ENCODE results near the gene EHBP1L1. TPM values are rescaled to one million over a fixed set of nuclear protein-coding genes. Genes with fewer than 3 reads are reported as not detected.
"Not testable (repeated sequence)": the region's sequence is repeated elsewhere in the genome, so short reads cannot be mapped to it uniquely, and the experiment has no call there.

Gene EHBP1L1
- total and polyA plus RNA-seq, 9 donors, result 176 to 388 (median 293) TPM

GRCh38 chr11:65559951-65560537 is 15.8 kb upstream of the EHBP1L1 start:
- H3K4me3 ChIP-seq (ENCODE audit: low read length), result no peak overlapping the region
- no peaks in the 10 kb centered on the region for H3K27me3 ChIP-seq (ENCODE audit: control insufficient read depth, insufficient read depth, low read length)
- peak; percentile 70 for DNase-seq
- WGBS (ENCODE audit: insufficient coverage), result 30% methylated on average over 5 of the region's 5 CpGs
- H3K9me3 ChIP-seq (replicated peaks; ENCODE audit: control insufficient read depth, low read depth, low read length), result no peaks in the 10 kb centered on the region
- peaks cover 2% of the 10 kb centered on the region for H3K36me3 ChIP-seq (ENCODE audit: control insufficient read depth, insufficient read depth, low read length)
- peak overlapping the region; percentile 99 for H3K27ac ChIP-seq (ENCODE audit: low read length)
- H3K4me1 ChIP-seq (ENCODE audit: control insufficient read depth, insufficient read depth, low read length), result peaks cover 62% of the 10 kb centered on the region

DNA sequence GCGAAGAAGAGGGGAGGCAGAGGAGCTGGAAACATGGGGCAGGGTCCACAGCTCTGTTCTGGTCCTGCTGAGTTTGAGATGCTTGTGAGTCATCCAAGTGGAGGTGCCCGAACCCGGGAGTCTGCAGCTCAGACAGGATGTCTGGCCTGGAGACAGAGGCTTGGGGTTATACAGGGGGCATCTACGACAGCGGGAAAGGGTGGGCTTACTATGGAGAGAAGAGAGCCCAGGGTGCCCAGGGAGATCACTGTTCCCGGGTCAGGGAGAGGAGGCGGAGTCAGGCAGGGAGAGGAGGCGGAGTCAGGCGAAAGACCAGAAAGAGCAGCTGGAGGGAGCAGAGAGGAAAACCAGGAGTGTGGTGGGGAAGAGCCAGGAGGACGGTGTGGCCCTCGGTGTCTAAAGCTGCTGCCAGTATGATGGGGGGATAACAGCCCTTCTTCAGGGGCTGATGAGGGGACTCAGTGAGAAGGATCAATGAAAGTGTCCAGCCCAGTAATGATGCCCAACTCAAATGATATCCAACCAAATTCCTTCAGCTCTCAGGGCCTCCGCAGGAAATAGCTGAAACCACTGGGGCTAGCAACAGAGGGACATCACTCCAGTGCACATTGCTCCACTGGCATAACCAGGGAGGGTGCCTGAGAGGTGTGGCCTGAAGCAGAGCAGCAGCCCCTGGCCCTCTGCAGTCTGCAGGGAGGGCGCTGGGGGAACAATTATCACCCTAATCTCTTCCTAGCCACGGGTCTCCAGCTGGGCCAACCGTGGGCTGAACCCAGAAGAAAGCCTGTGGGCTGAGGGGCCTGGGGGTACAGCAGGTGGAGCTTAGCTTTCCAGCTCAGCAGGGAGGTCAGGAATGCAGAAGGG is 15.1 kb upstream of the EHBP1L1 start:
- no peaks in the 10 kb centered on the region for H3K27me3 ChIP-seq (ENCODE audit: control insufficient read depth, insufficient read depth, low read length)

GRCh38 chr11:65562020-65562419 is 13.8 kb upstream of the EHBP1L1 start:
- Histone ChIP-seq H3K4me3 (ENCODE audit: low read length) (no peak overlapping the region), H3K27me3 (ENCODE audit: control insufficient read depth, insufficient read depth, low read length) (no peaks in the 10 kb centered on the region), H3K27ac (ENCODE audit: low read length) (no peak overlapping the region), H3K4me1 (ENCODE audit: control insufficient read depth, insufficient read depth, low read length) (peaks cover 43% of the 10 kb centered on the region), H3K9me3 (replicated peaks; ENCODE audit: control insufficient read depth, low read depth, low read length) (no peaks in the 10 kb centered on the region), H3K36me3 (ENCODE audit: control insufficient read depth, insufficient read depth, low read length) (peaks cover 3% of the 10 kb centered on the region)
- DNase-seq, result no peak
- 77% methylated on average over 7 of the region's 7 CpGs for WGBS (ENCODE audit: insufficient coverage)

More for the DNA sequence above, 15.1 kb upstream of the EHBP1L1 start:
- H3K9me3 ChIP-seq (replicated peaks; ENCODE audit: control insufficient read depth, low read depth, low read length), result no peaks in the 10 kb centered on the region
- peak overlapping the region; percentile 99 for H3K27ac ChIP-seq (ENCODE audit: low read length)
- peaks cover 54% of the 10 kb centered on the region for H3K4me1 ChIP-seq (ENCODE audit: control insufficient read depth, insufficient read depth, low read length)
- DNase-seq, result peak; percentile 79
- H3K4me3 ChIP-seq (ENCODE audit: low read length), result no peak overlapping the region
- 9% methylated on average over 11 of the region's 15 CpGs for WGBS (ENCODE audit: insufficient coverage)
- H3K36me3 ChIP-seq (ENCODE audit: control insufficient read depth, insufficient read depth, low read length), result no peaks in the 10 kb centered on the region

GRCh38 chr11:65562788-65563187 is 13.1 kb upstream of the EHBP1L1 start:
- 83% methylated on average over 2 of the region's 9 CpGs for WGBS (ENCODE audit: insufficient coverage)
- peaks cover 5% of the 10 kb centered on the region for H3K36me3 ChIP-seq (ENCODE audit: control insufficient read depth, insufficient read depth, low read length)
- peaks cover 38% of the 10 kb centered on the region for H3K4me1 ChIP-seq (ENCODE audit: control insufficient read depth, insufficient read depth, low read length)
- no peak overlapping the region for H3K4me3 ChIP-seq (ENCODE audit: low read length)
- H3K9me3 ChIP-seq (replicated peaks; ENCODE audit: control insufficient read depth, low read depth, low read length), result no peaks in the 10 kb centered on the region
- no peak overlapping the region for H3K27ac ChIP-seq (ENCODE audit: low read length)
- H3K27me3 ChIP-seq (ENCODE audit: control insufficient read depth, insufficient read depth, low read length), result no peaks in the 10 kb centered on the region
- no peak for DNase-seq

- H3K27me3 ChIP-seq (ENCODE audit: control insufficient read depth, insufficient read depth, low read length), result no peaks in the 10 kb centered on the region
- H3K4me3 ChIP-seq (ENCODE audit: low read length), result no peak overlapping the region
- H3K27ac ChIP-seq (ENCODE audit: low read length), result no peak overlapping the region
- H3K4me1 ChIP-seq (ENCODE audit: control insufficient read depth, insufficient read depth, low read length), result peaks cover 38% of the 10 kb centered on the region
- 93% methylated on average over 3 of the region's 4 CpGs for WGBS (ENCODE audit: insufficient coverage)
- DNase-seq, result no peak
- peaks cover 10% of the 10 kb centered on the region for H3K36me3 ChIP-seq (ENCODE audit: control insufficient read depth, insufficient read depth, low read length)
- H3K9me3 ChIP-seq (replicated peaks; ENCODE audit: control insufficient read depth, low read depth, low read length), result no peaks in the 10 kb centered on the region
Measured at GRCh38 chr11:65563601-65564000, 12.3 kb upstream of the EHBP1L1 start.

DNA sequence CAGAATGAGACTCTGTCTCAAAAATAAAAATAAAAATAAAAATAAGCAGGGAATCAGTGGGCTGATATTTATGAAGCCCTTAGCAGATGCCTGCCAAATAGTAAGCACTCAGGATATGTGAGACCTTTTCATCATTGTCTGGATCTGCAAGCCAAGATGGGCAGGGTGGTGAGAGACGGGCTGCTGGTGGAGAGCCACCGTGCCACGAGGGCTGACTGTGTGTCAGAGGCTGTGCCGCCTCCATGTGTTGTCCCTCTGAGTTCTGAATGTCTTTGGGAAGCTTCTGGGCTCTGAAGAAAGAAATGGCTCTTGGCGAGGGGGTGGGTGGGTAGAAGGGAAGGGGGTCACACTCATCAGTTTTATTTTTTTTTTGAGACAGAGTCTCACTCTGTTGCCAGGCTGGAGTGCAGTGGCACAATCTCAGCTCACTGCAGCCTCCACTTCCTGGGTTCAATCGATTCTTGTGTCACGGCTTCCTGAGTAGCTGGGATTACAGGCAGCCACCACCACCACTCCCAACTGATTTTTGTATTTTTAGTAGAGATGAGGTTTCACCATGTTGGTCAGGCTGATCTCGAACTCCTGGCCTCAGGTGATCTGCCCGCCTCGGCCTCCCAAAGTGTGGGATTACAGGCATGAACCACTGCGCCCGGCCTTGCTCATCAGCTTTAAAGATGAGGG is 10.8 kb upstream of the EHBP1L1 start:
- H3K4me1 ChIP-seq (ENCODE audit: control insufficient read depth, insufficient read depth, low read length), result peaks cover 33% of the 10 kb centered on the region
- WGBS (ENCODE audit: insufficient coverage), result 90% methylated on average over 4 of the region's 12 CpGs
- H3K9me3 ChIP-seq (replicated peaks; ENCODE audit: control insufficient read depth, low read depth, low read length), result not testable (repeated sequence)

DNA sequence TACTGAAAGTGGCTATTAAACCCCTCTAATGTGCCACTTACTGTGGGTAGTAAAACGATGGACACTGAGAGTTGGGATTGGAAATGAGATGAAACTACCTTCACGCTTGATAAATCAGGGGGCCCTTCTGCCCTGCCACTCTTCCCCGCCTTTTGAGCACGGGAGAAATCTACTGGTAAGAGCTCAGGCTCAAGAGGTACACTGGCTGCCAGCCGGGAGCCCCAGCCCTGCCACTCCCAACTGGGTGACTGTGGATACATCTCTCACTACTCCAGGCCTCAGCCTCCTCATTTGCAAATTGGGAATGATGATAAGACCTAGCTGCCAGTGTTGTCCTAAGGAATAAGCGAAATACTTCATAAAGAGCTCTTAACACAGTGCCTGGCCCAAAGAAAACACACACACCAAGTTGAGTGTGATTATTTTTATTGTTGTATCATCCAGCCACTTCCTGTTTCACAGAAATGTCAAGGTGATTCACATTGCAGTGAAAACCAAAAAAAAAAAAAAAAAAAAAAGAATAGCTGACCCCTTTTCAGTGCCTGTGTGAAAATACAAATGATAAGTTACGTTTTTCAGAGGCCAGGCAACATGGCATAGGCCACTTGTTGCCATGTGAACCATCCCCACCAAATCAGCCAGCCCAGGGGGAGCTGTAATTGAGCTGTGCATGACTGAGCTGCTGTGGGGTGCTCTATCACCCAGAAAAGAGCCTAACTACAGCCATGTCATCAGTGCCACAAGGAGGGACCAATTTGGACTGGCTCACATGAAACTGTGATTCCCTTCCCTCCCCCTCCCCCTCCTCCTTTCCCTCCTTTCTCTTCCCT is 10.0 kb upstream of the EHBP1L1 start:
- H3K27ac ChIP-seq (ENCODE audit: low read length), result no peak overlapping the region
- 96% methylated on average over 3 of the region's 7 CpGs for WGBS (ENCODE audit: insufficient coverage)

More for the DNA sequence above, 10.8 kb upstream of the EHBP1L1 start:
- H3K4me3 ChIP-seq (ENCODE audit: low read length); H3K27me3 ChIP-seq (ENCODE audit: control insufficient read depth, insufficient read depth, low read length); DNase-seq; H3K27ac ChIP-seq (ENCODE audit: low read length): not testable (repeated sequence)
- H3K36me3 ChIP-seq (ENCODE audit: control insufficient read depth, insufficient read depth, low read length), result peaks cover 15% of the 10 kb centered on the region

GRCh38 chr11:65569164-65569972 is 6.5 kb upstream of the EHBP1L1 start:
- no peaks in the 10 kb centered on the region for H3K27me3 ChIP-seq (ENCODE audit: control insufficient read depth, insufficient read depth, low read length)
- peak overlapping the region; percentile 99 for H3K4me3 ChIP-seq (ENCODE audit: low read length)
- H3K36me3 ChIP-seq (ENCODE audit: control insufficient read depth, insufficient read depth, low read length), result peaks cover 23% of the 10 kb centered on the region
- peak overlapping the region; percentile 98 for H3K27ac ChIP-seq (ENCODE audit: low read length)
- peaks cover 41% of the 10 kb centered on the region for H3K4me1 ChIP-seq (ENCODE audit: control insufficient read depth, insufficient read depth, low read length)
- H3K9me3 ChIP-seq (replicated peaks; ENCODE audit: control insufficient read depth, low read depth, low read length), result no peaks in the 10 kb centered on the region
- no peak for DNase-seq
- 6% methylated on average over 23 of the region's 28 CpGs for WGBS (ENCODE audit: insufficient coverage)

More for the DNA sequence above, 10.0 kb upstream of the EHBP1L1 start:
- Histone ChIP-seq H3K4me3 (ENCODE audit: low read length) (no peak overlapping the region), H3K36me3 (ENCODE audit: control insufficient read depth, insufficient read depth, low read length) (peaks cover 15% of the 10 kb centered on the region), H3K4me1 (ENCODE audit: control insufficient read depth, insufficient read depth, low read length) (peaks cover 28% of the 10 kb centered on the region), H3K9me3 (replicated peaks; ENCODE audit: control insufficient read depth, low read depth, low read length) (no peaks in the 10 kb centered on the region), H3K27me3 (ENCODE audit: control insufficient read depth, insufficient read depth, low read length) (no peaks in the 10 kb centered on the region)
- no peak for DNase-seq

All from muscle of leg (tissue), 11 donors.